PC-3 (cell line): Measurements from ENCODE around the gene FAHD1. TPM values are rescaled to one million over a fixed set of nuclear protein-coding genes. Genes with fewer than 3 reads are reported as not detected.

Source experiments
- ATAC-seq: fragments of 200-7000 bp; cut with Tn5 transposase; 2 replicates; pipeline ENCODE4 v1.9.1; 2020; ENCODE audit warnings: mild to moderate bottlenecking, moderate library complexity
- BruUV-seq: library from RNA; stranded (reverse); fragments of 400-500 nt; replicated peaks from 2 replicates; lab custom pipeline; 2021; lab: Mats Ljungman, UMichigan
- CTCF ChIA-PET: fragments of 300-600 bp; sonication (Branson Sonifier 250); formaldehyde crosslinking; loops from one replicate; lab custom pipeline; 2022; ENCODE audit warnings: antibody characterized with exemption; lab: Charles Lee
- POLR2A ChIA-PET: fragments of 300-600 bp; sonication (Branson Sonifier 250); formaldehyde crosslinking; loops from one replicate; lab custom pipeline; 2022; ENCODE audit warnings: antibody characterized with exemption; ENCODE audit not compliant: unreplicated experiment; lab: Charles Lee
- DNase-seq: peaks from one replicate; pipeline ENCODE4 v3.0.0-alpha.2; 2015
- H2AFZ ChIP-seq: fragments of 300-600 bp; sonication (generic); 2 replicates; pipeline ENCODE4 v1.6.0; 2016; ENCODE audit warnings: antibody characterized with exemption, low read length
- H3F3A ChIP-seq: fragments of 300-600 bp; sonication (generic); one replicate; pipeline ENCODE4 v1.6.0; 2017; ENCODE audit warnings: antibody characterized with exemption, low read length, control low read depth, mild to moderate bottlenecking; ENCODE audit not compliant: unreplicated experiment
- H3K27ac ChIP-seq: fragments of 300-600 bp; sonication (generic); 2 replicates; pipeline ENCODE4 v1.5.1; 2016; ENCODE audit warnings: mild to moderate bottlenecking, low read length
- H3K27me3 ChIP-seq: fragments of 300-600 bp; sonication (generic); 2 replicates; pipeline ENCODE4 v1.6.1; 2016; ENCODE audit warnings: low read length, mixed read lengths
- H3K36me3 ChIP-seq: fragments of 300-600 bp; sonication (generic); 2 replicates; pipeline ENCODE4 v1.6.1; 2016; ENCODE audit warnings: low read depth, mixed run types, low read length, mixed read lengths
- H3K4me1 ChIP-seq: fragments of 300-600 bp; sonication (generic); 2 replicates; pipeline ENCODE4 v1.5.1; 2016; ENCODE audit warnings: low read length; ENCODE audit not compliant: insufficient read depth
- H3K4me2 ChIP-seq: fragments of 300-600 bp; sonication (generic); 2 replicates; pipeline ENCODE4 v1.6.0; 2016; ENCODE audit warnings: low read length
- H3K4me3 ChIP-seq: fragments of 300-600 bp; sonication (generic); 2 replicates; pipeline ENCODE4 v1.5.1; 2016; ENCODE audit warnings: mild to moderate bottlenecking, low read length, mixed read lengths
- H3K79me2 ChIP-seq: fragments of 300-600 bp; sonication (generic); 2 replicates; pipeline ENCODE4 v1.6.1; 2017; ENCODE audit warnings: low read length, mixed read lengths
- H3K9ac ChIP-seq: fragments of 300-600 bp; sonication (generic); 2 replicates; pipeline ENCODE4 v1.6.0; 2016; ENCODE audit warnings: mild to moderate bottlenecking, low read length
- H3K9me2 ChIP-seq: fragments of 300-600 bp; sonication (generic); replicated peaks from 2 replicates; pipeline ENCODE4 v1.6.1; 2016; ENCODE audit warnings: mixed run types, low read length, mixed read lengths
- H3K9me3 ChIP-seq: fragments of 300-600 bp; sonication (generic); 2 replicates; pipeline ENCODE4 v1.6.1; 2016; ENCODE audit warnings: low read length, mixed read lengths
- H4K20me1 ChIP-seq: fragments of 300-600 bp; sonication (generic); 2 replicates; pipeline ENCODE4 v1.6.1; 2016; ENCODE audit warnings: low read length, mixed read lengths
- EZH2 ChIP-seq: fragments of 300-600 bp; sonication (generic); IDR thresholded peaks from one replicate; pipeline ENCODE4 v1.6.1; 2017; ENCODE audit warnings: antibody characterized with exemption, mild to moderate bottlenecking, low read length; ENCODE audit not compliant: unreplicated experiment
- EZH2phosphoT487 ChIP-seq: fragments of 300-600 bp; sonication (generic); IDR thresholded peaks from 2 replicates; pipeline ENCODE4 v1.6.1; 2018; ENCODE audit warnings: mild to moderate bottlenecking, antibody characterized with exemption, low read length, borderline replicate concordance
- intact Hi-C: fragments of 100-400 bp; cut with micrococcal nuclease; formaldehyde crosslinking; loops from 2 replicates; pipeline ENCODE4 v1.9.0; 2023
- total RNA-seq: library from RNA; depleted of rRNA; stranded (reverse); fragments of >200 nt; gene quantifications from 2 replicates; pipeline ENCODE4 v1.2.3, GENCODE V29; 2014
- TF ChIP-seq, protein P1 (sequence below): fragments of 300-600 bp; sonication (generic); conservative IDR thresholded peaks from 2 replicates; pipeline ENCODE4 v1.5.1; 2017; ENCODE audit warnings: antibody characterized with exemption, low read depth, mild to moderate bottlenecking, low read length

FAHD1 gene
- total RNA-seq, 1 experiment from 2014 or later, result 37.5 TPM

DNA sequence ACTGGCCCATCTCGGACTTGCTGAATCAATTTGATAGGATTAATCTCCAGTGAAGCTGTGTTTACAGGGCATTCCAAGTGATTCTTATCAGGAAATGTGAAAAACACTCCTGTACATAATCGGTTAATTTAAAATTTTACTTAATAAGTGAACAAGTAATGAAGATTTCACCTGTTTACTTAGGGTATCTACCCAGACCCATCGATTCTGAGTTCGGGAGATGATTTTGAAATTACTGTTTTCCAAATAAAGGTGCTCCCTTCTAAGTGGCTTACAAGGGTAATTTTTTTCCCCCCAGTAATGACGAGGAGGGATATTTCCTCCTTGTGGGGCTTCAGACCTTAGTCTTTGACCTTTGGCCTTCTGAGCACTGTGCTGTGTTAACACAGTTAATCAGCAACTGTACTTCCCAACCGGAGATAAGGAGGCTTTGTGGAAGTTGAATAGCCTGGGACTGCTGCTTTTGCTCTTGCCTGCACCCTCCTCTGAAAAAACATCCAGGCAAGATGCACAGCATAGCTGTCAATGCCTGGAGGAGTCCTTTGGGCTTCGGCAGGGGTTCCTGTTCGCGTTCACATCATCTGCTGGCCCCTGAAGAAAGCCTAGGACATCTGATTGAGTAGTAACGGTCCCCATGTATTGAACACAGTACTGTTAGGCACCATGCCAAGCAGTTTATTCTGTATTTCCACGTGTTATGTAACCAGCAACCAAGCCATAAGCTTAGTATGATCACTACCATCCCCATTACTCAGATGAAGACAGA is 1.8 kb downstream of the FAHD1 start:
- peaks cover 15% of the 10 kb centered on the region; the same call in 1 of the 2 replicates for H4K20me1 ChIP-seq
- peaks cover 9% of the 10 kb centered on the region for H3K4me1 ChIP-seq
- H3K27ac ChIP-seq, result no peak overlapping the region
- H3F3A ChIP-seq, result no peaks in the 10 kb centered on the region
- DNase-seq (no peak), ATAC-seq (no peak)
- H3K79me2 ChIP-seq, result peaks cover 55% of the 10 kb centered on the region
- no peaks in the 10 kb centered on the region for H3K36me3 ChIP-seq
- H3K9ac ChIP-seq, result peak overlapping the region; percentile 87
- H3K27me3 ChIP-seq, result no peaks in the 10 kb centered on the region
- POLR2A ChIA-PET, result no interaction called here
- intact Hi-C loops, result no loop called here
- H3K4me2 ChIP-seq, result peak overlapping the region; percentile 92
- peak overlapping the region; percentile 99 for H3K4me3 ChIP-seq
- H3K9me3 ChIP-seq, result no peaks in the 10 kb centered on the region
- TF ChIP-seq EZH2phosphoT487 (no peak), EZH2 (no peak)
- TF ChIP-seq, protein P1, sequence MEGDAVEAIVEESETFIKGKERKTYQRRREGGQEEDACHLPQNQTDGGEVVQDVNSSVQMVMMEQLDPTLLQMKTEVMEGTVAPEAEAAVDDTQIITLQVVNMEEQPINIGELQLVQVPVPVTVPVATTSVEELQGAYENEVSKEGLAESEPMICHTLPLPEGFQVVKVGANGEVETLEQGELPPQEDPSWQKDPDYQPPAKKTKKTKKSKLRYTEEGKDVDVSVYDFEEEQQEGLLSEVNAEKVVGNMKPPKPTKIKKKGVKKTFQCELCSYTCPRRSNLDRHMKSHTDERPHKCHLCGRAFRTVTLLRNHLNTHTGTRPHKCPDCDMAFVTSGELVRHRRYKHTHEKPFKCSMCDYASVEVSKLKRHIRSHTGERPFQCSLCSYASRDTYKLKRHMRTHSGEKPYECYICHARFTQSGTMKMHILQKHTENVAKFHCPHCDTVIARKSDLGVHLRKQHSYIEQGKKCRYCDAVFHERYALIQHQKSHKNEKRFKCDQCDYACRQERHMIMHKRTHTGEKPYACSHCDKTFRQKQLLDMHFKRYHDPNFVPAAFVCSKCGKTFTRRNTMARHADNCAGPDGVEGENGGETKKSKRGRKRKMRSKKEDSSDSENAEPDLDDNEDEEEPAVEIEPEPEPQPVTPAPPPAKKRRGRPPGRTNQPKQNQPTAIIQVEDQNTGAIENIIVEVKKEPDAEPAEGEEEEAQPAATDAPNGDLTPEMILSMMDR, result no peak
- BruUV-seq, result no TSS peak
- CTCF ChIA-PET, result no interaction called here
- no peak overlapping the region for H2AFZ ChIP-seq
- H3K9me2 ChIP-seq, result no peaks in the 10 kb centered on the region

DNA sequence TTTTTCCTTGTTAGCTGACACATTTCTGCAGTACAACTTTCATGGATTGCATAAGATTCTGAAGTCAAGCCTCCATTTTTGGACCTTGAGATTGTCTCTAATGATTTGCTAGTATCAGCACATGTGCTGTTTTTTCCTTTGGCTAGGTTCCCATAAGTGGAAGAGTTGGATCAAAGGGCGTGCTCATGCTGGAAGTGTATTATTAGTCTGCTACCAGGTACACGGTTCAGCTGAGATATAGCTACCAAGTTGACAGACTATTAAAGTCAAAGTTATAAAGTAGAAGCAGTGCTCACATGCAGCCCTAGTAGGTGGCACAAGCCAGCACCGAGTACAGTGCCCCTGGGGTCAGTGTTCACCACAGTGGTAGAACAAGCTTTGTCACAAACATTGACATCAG is 3.2 kb downstream of the FAHD1 start:
- TF ChIP-seq EZH2, result no peak
- TF ChIP-seq, protein P1, result no peak
- TF ChIP-seq EZH2phosphoT487, result no peak
- Histone ChIP-seq H3K9me3 (no peaks in the 10 kb centered on the region), H3K79me2 (peaks cover 47% of the 10 kb centered on the region), H3K9me2 (no peaks in the 10 kb centered on the region), H4K20me1 (peaks cover 15% of the 10 kb centered on the region; the same call in 1 of the 2 replicates), H3K4me1 (peaks cover 9% of the 10 kb centered on the region), H3K9ac (no peak overlapping the region), H3K27me3 (no peaks in the 10 kb centered on the region), H2AFZ (no peak overlapping the region), H3F3A (no peaks in the 10 kb centered on the region), H3K4me2 (peak overlapping the region; percentile 92; the same call in 1 of the 2 replicates), H3K36me3 (no peaks in the 10 kb centered on the region), H3K4me3 (peak overlapping the region; percentile 15; the same call in 1 of the 2 replicates), H3K27ac (no peak overlapping the region)
- intact Hi-C loops, result no loop called here
- POLR2A ChIA-PET, result no interaction called here
- BruUV-seq, result no TSS peak
- CTCF ChIA-PET, result interaction anchor here (0.8 kb wide), 1 partner anchor 167 kb away, joined by 3 read pairs; no protein-coding TSS in a partner anchor
- ATAC-seq (no peak), DNase-seq (no peak)
